NCI-H1105 (cell line): ENCODE measurements around the gene ISG15.
"Not testable (repeated sequence)": the region's sequence is repeated elsewhere in the genome, so short reads cannot be mapped to it uniquely, and the experiment has no call there.

Source experiments
- DNase-seq: peaks from one replicate; lab custom pipeline; 2025; lab: John Stamatoyannopoulos, UW

The ISG15 gene

GRCh38 chr1:1030867-1031658, 17.8 kb downstream of the ISG15 start:
- DNase-seq, result not testable (repeated sequence)

DNA sequence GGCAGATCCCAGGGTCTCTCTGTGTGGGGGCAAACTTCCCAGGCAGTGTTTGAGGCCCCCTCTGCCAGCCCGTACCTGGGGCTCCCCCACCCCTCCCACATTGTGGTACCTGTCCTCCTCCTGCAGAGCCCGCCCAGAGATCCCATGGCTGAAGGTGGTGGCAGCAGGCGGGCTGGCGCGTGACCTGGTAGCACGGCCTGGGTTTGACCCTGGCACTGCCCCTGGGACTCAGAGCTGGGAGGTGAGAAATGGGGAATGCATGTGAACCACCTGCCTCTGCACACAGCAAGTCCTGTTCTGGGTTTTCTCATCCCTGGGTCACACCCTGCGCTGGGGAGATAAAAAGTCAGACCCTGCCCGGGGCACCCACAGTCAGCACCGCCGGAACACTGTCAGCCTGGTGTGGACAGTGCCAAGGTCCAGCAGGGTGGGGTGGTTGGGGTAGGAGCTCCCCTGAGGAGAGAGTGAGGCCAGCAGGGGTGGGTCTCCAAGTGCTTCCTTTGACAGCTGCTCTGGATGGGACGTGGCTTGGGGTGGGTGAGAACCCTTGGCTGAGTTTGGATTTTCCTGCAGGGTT, 18.4 kb downstream of the ISG15 start:
- DNase-seq, result no peak

DNA sequence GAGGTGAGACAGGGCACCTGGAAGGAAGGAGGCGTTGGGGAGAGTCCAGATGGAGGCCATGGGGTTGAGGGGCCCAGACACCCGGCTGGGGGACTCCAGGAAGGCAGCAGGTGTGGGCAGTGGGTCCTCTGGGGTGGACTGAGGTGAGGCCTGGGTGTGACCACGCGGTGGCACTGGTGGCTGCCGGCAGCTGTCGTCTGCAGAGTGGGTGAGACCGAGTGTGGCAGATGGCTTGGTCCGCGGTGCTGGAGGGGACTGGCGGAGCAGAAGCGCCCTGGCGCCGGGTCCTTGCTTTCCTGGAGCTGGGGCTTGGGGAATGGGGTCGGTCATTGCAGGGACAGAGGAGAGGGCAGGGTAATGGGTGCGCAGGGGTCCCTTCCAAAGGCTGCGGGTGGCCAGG, 19.1 kb downstream of the ISG15 start:
- DNase-seq, result peak; percentile 36

DNA sequence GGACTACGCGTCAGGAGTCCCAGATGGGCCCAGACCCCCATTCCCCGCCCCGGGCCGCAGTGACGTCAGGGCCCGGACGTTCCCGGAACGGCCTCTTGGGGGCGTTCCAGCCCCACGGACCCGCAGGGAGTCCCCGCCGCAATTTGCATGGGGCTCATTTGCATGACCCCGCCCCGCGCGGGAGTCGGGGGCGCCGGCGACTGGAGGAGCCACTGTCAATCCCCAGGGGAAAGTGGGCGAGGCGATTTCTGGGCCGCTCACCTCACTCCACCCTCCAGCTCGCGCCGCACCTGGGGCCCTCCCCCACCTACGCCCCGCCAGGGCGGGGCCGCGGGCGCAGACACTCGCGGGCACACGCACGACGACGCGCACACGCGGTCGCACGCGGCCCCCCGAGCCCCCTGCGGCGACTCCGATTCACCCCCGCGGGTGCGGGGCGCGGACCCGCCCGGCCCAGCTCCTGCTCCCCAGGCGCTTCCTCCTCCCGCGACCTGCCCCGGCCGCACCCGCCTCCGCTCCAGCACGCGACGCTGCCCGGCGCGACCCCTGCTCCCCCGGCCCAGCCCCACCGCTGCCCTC, 19.8 kb downstream of the ISG15 start:
- DNase-seq, result peak; percentile 96

- DNase-seq, result peak; percentile 41
Observed at GRCh38 chr1:1033731-1034438, 20.6 kb downstream of the ISG15 start.

DNA sequence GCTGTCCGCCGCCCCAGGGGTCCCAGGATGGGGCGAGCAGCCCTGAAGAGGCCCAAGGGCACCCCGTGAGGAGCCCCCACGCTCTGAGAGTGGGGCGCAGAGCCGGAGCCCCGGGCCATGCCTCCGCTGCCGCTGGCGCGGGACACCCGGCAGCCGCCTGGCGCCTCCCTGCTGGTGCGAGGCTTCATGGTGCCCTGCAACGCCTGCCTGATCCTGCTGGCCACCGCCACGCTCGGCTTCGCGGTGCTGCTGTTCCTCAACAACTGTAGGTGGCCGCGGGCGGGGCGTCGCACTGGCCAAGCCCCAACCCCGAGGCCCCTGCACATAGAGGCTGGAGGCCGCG, 21.1 kb downstream of the ISG15 start:
- no peak for DNase-seq

DNA sequence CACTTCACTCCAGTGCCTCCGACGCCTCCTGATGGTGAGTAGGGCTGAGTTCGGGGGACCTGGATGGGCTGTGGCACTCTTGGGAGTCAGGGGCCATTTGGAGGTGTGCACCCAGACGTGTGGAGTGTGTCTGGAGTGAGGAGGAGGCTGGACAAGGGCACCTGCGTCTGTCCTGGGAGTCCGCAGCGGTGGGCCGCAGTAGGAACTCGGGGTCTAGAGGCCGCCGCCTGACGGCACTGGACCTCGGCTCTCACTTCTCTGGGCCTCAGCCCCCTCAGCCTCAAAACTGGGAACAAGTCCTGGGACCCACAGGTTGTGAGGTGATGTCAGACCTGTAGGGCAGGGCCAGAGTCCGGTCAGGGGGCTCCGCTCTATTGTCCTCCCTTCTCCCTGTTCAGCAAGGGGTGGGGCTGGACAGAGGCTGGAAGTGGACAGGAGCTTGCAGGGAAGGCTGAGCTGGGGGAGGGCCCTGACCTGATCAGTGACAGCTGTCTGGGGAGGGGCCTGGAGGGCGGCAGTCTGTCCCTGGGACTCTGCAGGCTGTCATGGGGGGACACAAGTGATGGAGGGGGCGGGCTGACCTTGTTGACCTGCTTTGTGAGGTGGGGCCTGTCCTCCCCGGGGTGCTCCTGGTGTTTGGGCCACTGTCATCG, 22.1 kb downstream of the ISG15 start:
- DNase-seq, result no peak

- no peak for DNase-seq
Observed at GRCh38 chr1:1037366-1038327, 24.4 kb downstream of the ISG15 start.

GRCh38 chr1:1038694-1039093, 25.4 kb downstream of the ISG15 start:
- DNase-seq, result no peak

- DNase-seq, result no peak
Observed at GRCh38 chr1:1039145-1039910, 26.0 kb downstream of the ISG15 start.

GRCh38 chr1:1040004-1040991, 27.0 kb downstream of the ISG15 start:
- DNase-seq, result peak; percentile 60

DNA sequence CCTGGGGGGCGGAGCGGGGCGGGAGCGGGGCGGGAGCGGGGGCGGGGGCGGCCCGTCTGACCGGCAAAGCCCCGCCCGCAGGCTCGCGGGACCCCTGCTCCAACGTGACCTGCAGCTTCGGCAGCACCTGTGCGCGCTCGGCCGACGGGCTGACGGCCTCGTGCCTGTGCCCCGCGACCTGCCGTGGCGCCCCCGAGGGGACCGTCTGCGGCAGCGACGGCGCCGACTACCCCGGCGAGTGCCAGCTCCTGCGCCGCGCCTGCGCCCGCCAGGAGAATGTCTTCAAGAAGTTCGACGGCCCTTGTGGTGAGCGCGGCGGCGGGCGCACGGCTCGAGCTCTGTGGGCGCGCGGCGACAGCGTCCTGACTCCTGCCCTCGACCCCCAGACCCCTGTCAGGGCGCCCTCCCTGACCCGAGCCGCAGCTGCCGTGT, 27.8 kb downstream of the ISG15 start:
- no peak for DNase-seq

DNA sequence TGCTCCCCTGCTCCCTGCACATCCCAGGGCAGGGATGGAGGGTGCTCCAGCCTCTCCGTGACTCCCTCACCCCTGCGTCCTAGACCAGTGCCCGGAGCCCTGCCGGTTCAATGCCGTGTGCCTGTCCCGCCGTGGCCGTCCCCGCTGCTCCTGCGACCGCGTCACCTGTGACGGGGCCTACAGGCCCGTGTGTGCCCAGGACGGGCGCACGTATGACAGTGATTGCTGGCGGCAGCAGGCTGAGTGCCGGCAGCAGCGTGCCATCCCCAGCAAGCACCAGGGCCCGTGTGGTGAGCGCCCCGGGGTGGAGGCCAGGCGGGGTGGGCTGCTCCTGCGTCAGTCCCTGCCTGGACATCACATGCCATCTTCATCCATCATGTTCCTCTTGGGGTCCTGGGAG, 28.6 kb downstream of the ISG15 start:
- DNase-seq, result no peak

- no peak for DNase-seq
Observed at GRCh38 chr1:1042835-1043234, 29.5 kb downstream of the ISG15 start.

- no peak for DNase-seq
Observed at GRCh38 chr1:1043411-1043810, 30.1 kb downstream of the ISG15 start.

GRCh38 chr1:1043921-1044320, 30.6 kb downstream of the ISG15 start:
- no peak for DNase-seq

- DNase-seq, result no peak
Observed at GRCh38 chr1:1044455-1045078, 31.3 kb downstream of the ISG15 start.

- DNase-seq, result no peak
Observed at GRCh38 chr1:1045129-1045528, 31.8 kb downstream of the ISG15 start.

GRCh38 chr1:1046243-1046642, 32.9 kb downstream of the ISG15 start:
- DNase-seq, result no peak
